ENCODE data around the gene RASL10A.

RASL10A gene

GRCh38 chr22:29314537-29315285, 786 bp downstream of the RASL10A start:
- Histone ChIP-seq H3K4me1 (ENCODE audit: control insufficient read depth, insufficient read depth, low read length) (peaks cover 11% of the 10 kb centered on the region), H3K36me3 (ENCODE audit: control insufficient read depth, insufficient read depth, low read length) (no peaks in the 10 kb centered on the region), H3K9ac (ENCODE audit: low read depth, low read length) (no peak overlapping the region), H3K9me3 (ENCODE audit: control insufficient read depth, insufficient read depth, low read length) (no peaks in the 10 kb centered on the region), H3K4me3 (ENCODE audit: low read depth, low read length) (peak overlapping the region; percentile 48), H3K27me3 (ENCODE audit: control insufficient read depth, insufficient read depth, low read length) (peaks cover 45% of the 10 kb centered on the region)

DNA sequence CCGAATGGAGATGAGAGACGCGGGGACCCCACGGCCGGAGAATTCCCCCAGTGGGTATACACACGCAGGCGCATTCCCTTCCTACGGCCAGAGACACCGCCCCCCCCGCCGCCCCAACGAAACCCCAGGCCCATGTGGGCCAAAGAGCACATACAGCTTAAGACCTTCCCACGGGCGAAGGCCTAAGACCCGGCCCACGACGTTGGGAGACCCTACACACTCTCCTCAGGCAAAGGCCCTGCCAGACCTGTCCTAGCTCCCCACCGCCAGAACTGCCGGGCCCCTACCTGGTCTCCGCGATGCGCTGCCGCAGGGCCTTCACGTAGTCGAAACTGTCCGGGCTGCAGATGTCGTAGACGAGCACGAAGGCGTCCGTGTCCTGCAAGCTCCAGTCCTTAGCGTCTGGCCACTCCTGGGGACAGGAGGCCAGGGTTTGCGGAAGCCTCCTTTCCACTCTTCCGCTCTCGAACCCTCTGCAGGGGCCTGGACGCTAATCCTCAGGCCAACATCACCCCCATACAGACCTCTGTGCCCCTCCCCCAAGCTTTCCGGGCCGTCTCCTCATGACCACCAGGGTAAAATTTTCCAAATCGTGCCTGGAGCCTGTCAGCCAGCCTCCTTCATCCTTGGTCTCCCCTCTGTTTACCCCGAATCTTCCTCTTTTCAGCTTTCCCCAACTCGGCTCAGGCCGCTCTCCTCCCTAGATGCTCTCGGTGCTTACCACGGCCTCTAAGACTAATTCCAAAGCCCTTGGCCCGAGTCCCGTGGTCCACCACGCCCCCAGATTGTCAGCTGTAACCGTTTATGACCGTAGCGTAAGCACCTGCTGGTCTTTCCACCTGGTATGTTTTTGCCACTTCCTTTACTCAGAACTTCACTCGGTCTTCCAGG, 1.7 kb downstream of the RASL10A start:
- no peaks in the 10 kb centered on the region for H3K9me3 ChIP-seq (ENCODE audit: control insufficient read depth, insufficient read depth, low read length)
- no peaks in the 10 kb centered on the region for H3K36me3 ChIP-seq (ENCODE audit: control insufficient read depth, insufficient read depth, low read length)
- no peak overlapping the region for H3K9ac ChIP-seq (ENCODE audit: low read depth, low read length)
- H3K4me3 ChIP-seq (ENCODE audit: low read depth, low read length), result peak overlapping the region; percentile 48
- peaks cover 45% of the 10 kb centered on the region for H3K27me3 ChIP-seq (ENCODE audit: control insufficient read depth, insufficient read depth, low read length)
- H3K4me1 ChIP-seq (ENCODE audit: control insufficient read depth, insufficient read depth, low read length), result peaks cover 11% of the 10 kb centered on the region

DNA sequence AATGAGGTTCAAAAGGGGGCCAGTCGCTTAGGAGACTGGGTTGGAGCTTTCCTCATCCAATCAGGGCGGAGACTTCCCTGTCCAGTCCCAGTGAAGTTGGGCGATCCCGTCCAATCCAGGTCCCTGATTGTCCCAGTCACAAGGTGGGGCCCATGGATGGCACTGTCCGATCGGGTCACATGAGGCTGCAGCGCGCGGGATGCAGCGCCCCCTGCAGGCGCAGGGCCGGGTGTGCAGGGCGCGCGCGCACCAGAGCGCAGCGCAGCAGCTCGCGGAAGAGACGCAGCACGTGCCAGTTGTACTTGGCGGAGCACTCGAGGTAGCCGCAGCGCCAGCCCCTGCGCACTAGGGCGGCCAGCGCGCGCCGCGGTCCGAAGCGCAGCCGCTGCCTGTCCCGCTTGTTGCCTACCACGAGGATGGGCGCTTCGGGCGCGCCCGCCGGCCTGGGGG, 2.3 kb downstream of the RASL10A start:
- no peaks in the 10 kb centered on the region for H3K9me3 ChIP-seq (ENCODE audit: control insufficient read depth, insufficient read depth, low read length)
- H3K4me1 ChIP-seq (ENCODE audit: control insufficient read depth, insufficient read depth, low read length), result peaks cover 11% of the 10 kb centered on the region
- H3K27me3 ChIP-seq (ENCODE audit: control insufficient read depth, insufficient read depth, low read length), result peaks cover 45% of the 10 kb centered on the region
- no peak overlapping the region for H3K4me3 ChIP-seq (ENCODE audit: low read depth, low read length)
- H3K9ac ChIP-seq (ENCODE audit: low read depth, low read length), result no peak overlapping the region
- H3K36me3 ChIP-seq (ENCODE audit: control insufficient read depth, insufficient read depth, low read length), result no peaks in the 10 kb centered on the region

DNA sequence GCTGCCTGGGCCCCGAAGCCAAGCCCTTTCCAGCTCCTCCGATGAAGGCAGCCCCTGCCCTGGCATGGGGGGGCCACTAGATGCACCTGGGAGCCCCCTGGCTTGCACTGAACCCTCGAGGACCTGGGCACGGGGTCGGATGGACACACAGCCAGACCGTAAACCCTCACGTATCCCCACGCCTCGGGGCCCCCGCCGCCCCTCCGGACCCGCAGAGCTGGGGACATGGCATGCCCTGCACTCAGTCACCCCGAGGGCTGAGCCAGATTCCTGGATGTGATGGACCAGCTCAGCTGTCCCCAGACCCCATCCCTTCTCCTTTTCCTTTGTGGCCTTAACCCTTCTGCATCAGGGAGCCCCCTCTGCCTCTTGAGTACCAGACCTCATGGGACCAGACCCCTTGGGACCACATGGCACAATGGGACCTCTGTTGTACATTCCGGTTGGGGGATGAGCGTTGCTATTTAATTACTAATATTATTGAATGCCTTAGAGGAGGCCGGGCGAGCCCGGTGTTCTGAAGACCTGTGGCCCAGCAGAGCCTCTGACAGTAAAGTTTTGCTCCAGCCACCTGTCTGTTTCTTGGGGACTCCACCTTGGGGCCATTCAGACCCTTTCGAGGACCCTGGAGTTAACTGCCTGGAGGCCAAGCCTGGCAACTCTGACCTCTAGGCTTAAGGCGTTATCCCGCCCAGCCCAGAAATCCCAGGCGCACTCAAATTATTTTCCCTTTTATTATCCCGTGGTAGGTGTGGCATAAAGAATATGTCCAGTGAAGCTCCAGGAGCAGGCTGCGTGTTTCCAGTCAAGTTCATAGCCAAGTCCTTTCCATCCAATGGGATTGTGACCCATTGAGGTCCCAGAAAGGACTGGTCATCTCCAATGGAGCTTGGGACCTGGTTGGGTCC, 3.0 kb downstream of the RASL10A start:
- Histone ChIP-seq H3K4me3 (ENCODE audit: low read depth, low read length) (no peak overlapping the region), H3K9me3 (ENCODE audit: control insufficient read depth, insufficient read depth, low read length) (no peaks in the 10 kb centered on the region), H3K9ac (ENCODE audit: low read depth, low read length) (no peak overlapping the region), H3K36me3 (ENCODE audit: control insufficient read depth, insufficient read depth, low read length) (no peaks in the 10 kb centered on the region), H3K27me3 (ENCODE audit: control insufficient read depth, insufficient read depth, low read length) (peaks cover 44% of the 10 kb centered on the region), H3K4me1 (ENCODE audit: control insufficient read depth, insufficient read depth, low read length) (peaks cover 11% of the 10 kb centered on the region)

- Histone ChIP-seq H3K27me3 (ENCODE audit: control insufficient read depth, insufficient read depth, low read length) (peaks cover 35% of the 10 kb centered on the region), H3K36me3 (ENCODE audit: control insufficient read depth, insufficient read depth, low read length) (no peaks in the 10 kb centered on the region), H3K4me3 (ENCODE audit: low read depth, low read length) (no peak overlapping the region), H3K9me3 (ENCODE audit: control insufficient read depth, insufficient read depth, low read length) (no peaks in the 10 kb centered on the region), H3K9ac (ENCODE audit: low read depth, low read length) (no peak overlapping the region), H3K4me1 (ENCODE audit: control insufficient read depth, insufficient read depth, low read length) (peaks cover 11% of the 10 kb centered on the region)
These were observed 3.9 kb downstream of the RASL10A start for GRCh38 chr22:29311464-29312217.

DNA sequence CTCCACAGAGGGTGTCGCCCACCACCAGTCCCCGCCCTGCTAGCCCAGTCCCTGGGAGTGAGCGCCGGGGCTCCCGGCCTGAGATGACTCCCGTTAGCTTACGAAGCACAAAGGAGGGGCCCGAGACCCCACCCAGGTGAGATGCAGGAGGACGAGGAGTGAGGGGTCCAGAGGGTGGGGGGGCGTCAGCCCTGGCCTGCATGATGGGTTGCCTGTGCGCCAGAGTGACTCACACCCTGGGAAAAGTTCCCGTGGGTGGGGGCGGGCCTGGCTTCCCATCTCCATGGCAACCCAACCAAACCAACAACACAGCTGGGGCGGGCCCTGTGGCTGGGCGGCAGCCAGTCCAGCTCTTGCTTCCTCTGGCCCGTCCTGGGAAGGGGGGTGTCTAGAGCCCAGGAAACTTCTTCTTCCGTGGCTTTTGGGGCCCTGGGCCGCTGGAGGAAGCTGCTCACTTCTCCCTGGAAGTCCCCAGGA, 4.6 kb downstream of the RASL10A start:
- Histone ChIP-seq H3K4me1 (ENCODE audit: control insufficient read depth, insufficient read depth, low read length) (peaks cover 12% of the 10 kb centered on the region), H3K36me3 (ENCODE audit: control insufficient read depth, insufficient read depth, low read length) (no peaks in the 10 kb centered on the region), H3K9ac (ENCODE audit: low read depth, low read length) (no peak overlapping the region), H3K27me3 (ENCODE audit: control insufficient read depth, insufficient read depth, low read length) (peaks cover 28% of the 10 kb centered on the region), H3K4me3 (ENCODE audit: low read depth, low read length) (no peak overlapping the region), H3K9me3 (ENCODE audit: control insufficient read depth, insufficient read depth, low read length) (no peaks in the 10 kb centered on the region)

GRCh38 chr22:29310065-29310862, 5.2 kb downstream of the RASL10A start:
- H3K9me3 ChIP-seq (ENCODE audit: control insufficient read depth, insufficient read depth, low read length), result no peaks in the 10 kb centered on the region
- H3K27me3 ChIP-seq (ENCODE audit: control insufficient read depth, insufficient read depth, low read length), result peaks cover 25% of the 10 kb centered on the region
- H3K36me3 ChIP-seq (ENCODE audit: control insufficient read depth, insufficient read depth, low read length), result no peaks in the 10 kb centered on the region
- H3K9ac ChIP-seq (ENCODE audit: low read depth, low read length), result no peak overlapping the region
- no peak overlapping the region for H3K4me3 ChIP-seq (ENCODE audit: low read depth, low read length)
- H3K4me1 ChIP-seq (ENCODE audit: control insufficient read depth, insufficient read depth, low read length), result peaks cover 14% of the 10 kb centered on the region

GRCh38 chr22:29309332-29310064, 6.0 kb downstream of the RASL10A start:
- Histone ChIP-seq H3K4me3 (ENCODE audit: low read depth, low read length) (no peak overlapping the region), H3K9me3 (ENCODE audit: control insufficient read depth, insufficient read depth, low read length) (no peaks in the 10 kb centered on the region), H3K27me3 (ENCODE audit: control insufficient read depth, insufficient read depth, low read length) (peaks cover 17% of the 10 kb centered on the region), H3K9ac (ENCODE audit: low read depth, low read length) (no peak overlapping the region), H3K36me3 (ENCODE audit: control insufficient read depth, insufficient read depth, low read length) (no peaks in the 10 kb centered on the region), H3K4me1 (ENCODE audit: control insufficient read depth, insufficient read depth, low read length) (peaks cover 13% of the 10 kb centered on the region)

DNA sequence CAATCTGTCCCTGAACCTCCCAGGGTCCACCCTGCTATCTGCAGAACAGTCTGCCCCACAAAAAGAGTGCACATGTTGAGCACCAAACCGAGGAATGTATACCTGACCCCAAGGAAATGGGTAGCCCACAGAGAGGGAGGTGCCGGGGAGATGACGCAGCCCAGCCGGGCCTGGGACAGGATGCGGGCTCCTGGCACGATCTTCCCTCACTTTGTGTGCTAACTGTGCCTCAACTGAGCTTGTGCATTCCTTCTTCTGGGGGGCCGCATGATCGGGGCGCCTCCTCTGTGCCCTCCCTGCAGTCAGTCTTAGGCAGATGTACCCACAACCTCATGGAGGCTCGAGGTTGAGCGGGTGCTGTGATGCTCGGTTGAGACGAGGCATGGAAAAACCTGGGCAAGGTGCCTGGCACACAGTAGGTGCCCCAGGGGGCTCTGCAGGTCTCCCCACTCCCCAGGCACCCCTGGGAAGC, 6.7 kb downstream of the RASL10A start:
- Histone ChIP-seq H3K36me3 (ENCODE audit: control insufficient read depth, insufficient read depth, low read length) (no peaks in the 10 kb centered on the region), H3K4me3 (ENCODE audit: low read depth, low read length) (no peak overlapping the region), H3K9me3 (ENCODE audit: control insufficient read depth, insufficient read depth, low read length) (no peaks in the 10 kb centered on the region), H3K9ac (ENCODE audit: low read depth, low read length) (no peak overlapping the region), H3K27me3 (ENCODE audit: control insufficient read depth, insufficient read depth, low read length) (peaks cover 10% of the 10 kb centered on the region), H3K4me1 (ENCODE audit: control insufficient read depth, insufficient read depth, low read length) (peaks cover 8% of the 10 kb centered on the region)

Measured in iPS-15b (cell line).